Measurements from ENCODE around the gene C1orf210. TPM values are rescaled to one million over a fixed set of nuclear protein-coding genes. Genes with fewer than 3 reads are reported as not detected.

The C1orf210 gene
- total RNA-seq, 4 donors from 2014 or later: 4.3 to 20.9 (median 16.0) TPM

DNA sequence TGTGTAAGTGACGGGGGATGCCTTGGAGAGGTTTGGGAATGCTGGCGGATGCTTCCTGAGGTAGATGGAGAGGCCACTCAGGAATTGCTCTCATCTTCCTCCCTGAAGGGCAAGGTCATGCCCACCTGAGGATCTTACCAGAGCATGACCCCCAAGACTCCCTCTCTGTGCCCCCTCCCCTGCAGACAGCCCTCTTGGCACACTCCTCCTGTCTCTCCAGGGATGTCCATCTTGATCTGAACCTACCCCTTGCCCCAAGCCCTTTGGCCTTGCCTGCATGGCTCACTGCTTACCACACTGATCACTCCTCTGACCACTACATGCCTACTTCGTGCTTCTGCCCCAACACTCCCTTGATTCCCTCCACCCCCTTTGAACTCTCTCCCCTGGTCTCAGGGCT lies 34.4 kb upstream of the C1orf210 start:
- DNase-seq (ENCODE audit: low spot score in 2 of 2): peak in 1 of 2 donors; percentile 29
- no peak overlapping the region for H3K4me3 ChIP-seq
- TF ChIP-seq, protein P1, sequence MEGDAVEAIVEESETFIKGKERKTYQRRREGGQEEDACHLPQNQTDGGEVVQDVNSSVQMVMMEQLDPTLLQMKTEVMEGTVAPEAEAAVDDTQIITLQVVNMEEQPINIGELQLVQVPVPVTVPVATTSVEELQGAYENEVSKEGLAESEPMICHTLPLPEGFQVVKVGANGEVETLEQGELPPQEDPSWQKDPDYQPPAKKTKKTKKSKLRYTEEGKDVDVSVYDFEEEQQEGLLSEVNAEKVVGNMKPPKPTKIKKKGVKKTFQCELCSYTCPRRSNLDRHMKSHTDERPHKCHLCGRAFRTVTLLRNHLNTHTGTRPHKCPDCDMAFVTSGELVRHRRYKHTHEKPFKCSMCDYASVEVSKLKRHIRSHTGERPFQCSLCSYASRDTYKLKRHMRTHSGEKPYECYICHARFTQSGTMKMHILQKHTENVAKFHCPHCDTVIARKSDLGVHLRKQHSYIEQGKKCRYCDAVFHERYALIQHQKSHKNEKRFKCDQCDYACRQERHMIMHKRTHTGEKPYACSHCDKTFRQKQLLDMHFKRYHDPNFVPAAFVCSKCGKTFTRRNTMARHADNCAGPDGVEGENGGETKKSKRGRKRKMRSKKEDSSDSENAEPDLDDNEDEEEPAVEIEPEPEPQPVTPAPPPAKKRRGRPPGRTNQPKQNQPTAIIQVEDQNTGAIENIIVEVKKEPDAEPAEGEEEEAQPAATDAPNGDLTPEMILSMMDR (IDR thresholded peaks at IDR 0.05): no peak
- TF ChIP-seq EP300 (IDR thresholded peaks at IDR 0.05) (no peak), POLR2A (IDR thresholded peaks at IDR 0.05) (no peak), POLR2AphosphoS5 (IDR thresholded peaks at IDR 0.05) (no peak)
- 94% methylated on average over 2 of the region's 3 CpGs for WGBS
- no peak overlapping the region for H3K27ac ChIP-seq
- no peaks in the 10 kb centered on the region for H3K36me3 ChIP-seq
- no peaks in the 10 kb centered on the region for H3K27me3 ChIP-seq
- H3K4me1 ChIP-seq: no peaks in the 10 kb centered on the region
- no peaks in the 10 kb centered on the region for H3K9me3 ChIP-seq

DNA sequence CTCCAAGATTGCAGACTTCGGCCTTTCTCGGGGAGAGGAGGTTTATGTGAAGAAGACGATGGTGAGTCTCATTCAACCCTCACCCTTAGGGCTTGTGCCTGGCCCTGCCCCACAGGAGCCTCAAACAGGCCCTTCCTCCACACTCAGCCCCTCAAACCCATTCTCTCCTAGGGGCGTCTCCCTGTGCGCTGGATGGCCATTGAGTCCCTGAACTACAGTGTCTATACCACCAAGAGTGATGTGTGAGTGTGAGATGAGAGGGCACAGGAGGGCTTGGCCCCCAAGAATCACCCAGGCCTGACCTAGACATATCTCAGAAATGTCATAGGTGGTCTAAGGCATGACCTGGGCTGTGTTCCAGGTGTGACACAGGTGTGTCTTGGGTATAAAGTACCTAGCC lies 33.9 kb upstream of the C1orf210 start:
- Histone ChIP-seq H3K27me3 (no peaks in the 10 kb centered on the region), H3K4me1 (no peaks in the 10 kb centered on the region), H3K9me3 (no peaks in the 10 kb centered on the region), H3K27ac (no peak overlapping the region), H3K36me3 (no peaks in the 10 kb centered on the region), H3K4me3 (no peak overlapping the region)
- peak in 1 of 2 donors; percentile 38 for DNase-seq (ENCODE audit: low spot score in 2 of 2)
- WGBS: 92% methylated on average over 5 of the region's 5 CpGs
- TF ChIP-seq POLR2A (IDR thresholded peaks at IDR 0.05) (no peak), EP300 (IDR thresholded peaks at IDR 0.05) (no peak), POLR2AphosphoS5 (IDR thresholded peaks at IDR 0.05) (no peak)
- TF ChIP-seq, protein P1 (IDR thresholded peaks at IDR 0.05): no peak

DNA sequence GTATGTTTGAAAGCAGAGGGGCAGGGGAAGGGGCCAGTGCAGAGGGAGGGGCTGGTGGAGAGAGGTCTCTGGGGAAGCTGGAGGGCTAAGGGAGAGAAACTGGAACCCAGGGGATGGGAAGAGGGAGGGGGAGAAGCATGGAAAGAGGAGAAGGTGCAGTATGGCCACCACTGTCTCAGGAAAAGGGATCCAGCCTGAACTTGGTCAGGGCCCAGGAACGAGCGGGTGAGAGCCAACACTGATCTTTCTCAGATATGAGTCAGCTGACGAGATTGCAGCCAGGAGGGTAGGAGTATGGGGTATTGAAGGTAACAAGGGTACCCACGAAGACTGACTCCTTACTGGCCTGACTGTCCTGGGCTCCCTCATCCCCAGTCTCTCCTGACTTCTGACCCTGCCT lies 33.5 kb upstream of the C1orf210 start:
- Histone ChIP-seq H3K4me3 (no peak overlapping the region), H3K27me3 (no peaks in the 10 kb centered on the region), H3K9me3 (no peaks in the 10 kb centered on the region), H3K27ac (no peak overlapping the region), H3K36me3 (no peaks in the 10 kb centered on the region), H3K4me1 (no peaks in the 10 kb centered on the region)
- TF ChIP-seq, protein P1 (IDR thresholded peaks at IDR 0.05): no peak
- TF ChIP-seq POLR2A (IDR thresholded peaks at IDR 0.05) (no peak), EP300 (IDR thresholded peaks at IDR 0.05) (no peak), POLR2AphosphoS5 (IDR thresholded peaks at IDR 0.05) (no peak)
- peak in 1 of 2 donors; percentile 46 for DNase-seq (ENCODE audit: low spot score in 2 of 2)
- WGBS: 47% methylated on average over 4 of the region's 4 CpGs

DNA sequence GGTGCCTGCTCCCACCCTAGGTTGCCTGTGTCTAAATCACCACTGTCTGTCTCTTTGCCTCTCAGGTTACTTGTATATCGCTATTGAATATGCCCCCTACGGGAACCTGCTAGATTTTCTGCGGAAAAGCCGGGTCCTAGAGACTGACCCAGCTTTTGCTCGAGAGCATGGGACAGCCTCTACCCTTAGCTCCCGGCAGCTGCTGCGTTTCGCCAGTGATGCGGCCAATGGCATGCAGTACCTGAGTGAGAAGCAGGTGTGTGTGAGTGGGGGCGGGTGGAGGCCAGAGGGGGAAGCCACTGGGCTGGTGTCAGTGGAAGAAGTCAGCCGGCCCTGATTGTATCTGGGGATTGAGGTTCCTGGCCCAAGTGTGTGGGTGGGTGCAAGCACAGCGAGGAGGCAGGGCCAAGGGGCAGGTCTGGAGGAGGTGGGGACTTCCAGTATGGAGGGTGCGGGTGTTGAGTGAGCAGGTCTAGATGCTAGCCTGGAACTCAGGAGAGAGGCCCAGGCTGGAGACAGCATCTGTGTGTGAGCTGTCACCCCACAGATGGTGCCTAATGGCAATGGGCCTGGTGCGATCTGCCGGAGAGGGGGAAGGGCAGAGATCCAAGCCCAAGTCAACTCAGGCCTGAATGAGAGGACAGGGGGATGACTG lies 32.6 kb upstream of the C1orf210 start:
- H3K36me3 ChIP-seq: no peaks in the 10 kb centered on the region
- no peaks in the 10 kb centered on the region for H3K9me3 ChIP-seq
- H3K27ac ChIP-seq: no peak overlapping the region
- no peaks in the 10 kb centered on the region for H3K27me3 ChIP-seq
- TF ChIP-seq POLR2AphosphoS5 (IDR thresholded peaks at IDR 0.05) (no peak), POLR2A (IDR thresholded peaks at IDR 0.05) (no peak), EP300 (IDR thresholded peaks at IDR 0.05) (no peak)
- TF ChIP-seq, protein P1 (IDR thresholded peaks at IDR 0.05): no peak
- H3K4me1 ChIP-seq: no peaks in the 10 kb centered on the region
- H3K4me3 ChIP-seq: no peak overlapping the region
- DNase-seq (ENCODE audit: low spot score in 2 of 2): peak in 1 of 2 donors; percentile 56
- 80% methylated on average over 15 of the region's 15 CpGs for whole genome bisulfite sequencing

DNA sequence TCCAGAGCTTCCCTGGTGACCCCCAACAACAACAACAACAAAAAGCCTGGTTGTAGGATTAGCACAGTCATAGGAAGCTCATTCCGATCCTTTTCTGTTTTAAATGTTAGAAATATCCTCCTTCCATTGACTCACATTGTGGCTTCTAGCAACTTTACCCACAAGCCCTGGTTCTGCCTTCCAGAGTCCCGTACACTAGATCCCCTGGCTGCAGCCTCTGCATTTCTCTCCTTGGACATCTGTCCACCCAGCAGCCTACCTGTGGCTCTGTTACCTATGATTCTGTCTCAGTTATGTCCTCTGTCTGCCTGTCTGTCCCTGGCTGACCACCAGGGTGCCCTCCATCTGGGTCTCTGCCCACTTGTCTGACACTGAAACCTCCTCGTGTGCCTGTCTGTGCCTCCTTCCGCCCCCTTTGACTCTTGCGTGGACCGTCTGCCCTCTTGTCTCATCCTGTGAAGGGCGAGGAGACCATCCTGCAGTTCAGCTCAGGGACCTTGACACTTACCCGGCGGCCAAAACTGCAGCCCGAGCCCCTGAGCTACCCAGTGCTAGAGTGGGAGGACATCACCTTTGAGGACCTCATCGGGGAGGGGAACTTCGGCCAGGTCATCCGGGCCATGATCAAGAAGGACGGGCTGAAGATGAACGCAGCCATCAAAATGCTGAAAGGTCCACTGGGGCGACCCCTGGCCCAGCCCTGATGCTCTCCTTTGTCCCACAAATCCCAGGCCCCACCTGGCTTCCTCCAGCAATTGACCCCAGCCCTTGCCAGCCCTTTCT lies 31.5 kb upstream of the C1orf210 start:
- Histone ChIP-seq H3K4me3 (no peak overlapping the region), H3K9me3 (no peaks in the 10 kb centered on the region), H3K27me3 (no peaks in the 10 kb centered on the region), H3K4me1 (no peaks in the 10 kb centered on the region), H3K27ac (no peak overlapping the region), H3K36me3 (no peaks in the 10 kb centered on the region)
- 91% methylated on average over 15 of the region's 16 CpGs for WGBS
- TF ChIP-seq POLR2AphosphoS5 (IDR thresholded peaks at IDR 0.05): no peak
- TF ChIP-seq, protein P1 (IDR thresholded peaks at IDR 0.05): no peak
- no peak for TF ChIP-seq EP300 (IDR thresholded peaks at IDR 0.05)
- TF ChIP-seq POLR2A (IDR thresholded peaks at IDR 0.05): no peak
- peak in 1 of 2 donors; percentile 54 for DNase-seq (ENCODE audit: low spot score in 2 of 2)

Data from suprapubic skin (tissue), 4 donors.